ENCODE measurements around the gene PI4KA.

DNA sequence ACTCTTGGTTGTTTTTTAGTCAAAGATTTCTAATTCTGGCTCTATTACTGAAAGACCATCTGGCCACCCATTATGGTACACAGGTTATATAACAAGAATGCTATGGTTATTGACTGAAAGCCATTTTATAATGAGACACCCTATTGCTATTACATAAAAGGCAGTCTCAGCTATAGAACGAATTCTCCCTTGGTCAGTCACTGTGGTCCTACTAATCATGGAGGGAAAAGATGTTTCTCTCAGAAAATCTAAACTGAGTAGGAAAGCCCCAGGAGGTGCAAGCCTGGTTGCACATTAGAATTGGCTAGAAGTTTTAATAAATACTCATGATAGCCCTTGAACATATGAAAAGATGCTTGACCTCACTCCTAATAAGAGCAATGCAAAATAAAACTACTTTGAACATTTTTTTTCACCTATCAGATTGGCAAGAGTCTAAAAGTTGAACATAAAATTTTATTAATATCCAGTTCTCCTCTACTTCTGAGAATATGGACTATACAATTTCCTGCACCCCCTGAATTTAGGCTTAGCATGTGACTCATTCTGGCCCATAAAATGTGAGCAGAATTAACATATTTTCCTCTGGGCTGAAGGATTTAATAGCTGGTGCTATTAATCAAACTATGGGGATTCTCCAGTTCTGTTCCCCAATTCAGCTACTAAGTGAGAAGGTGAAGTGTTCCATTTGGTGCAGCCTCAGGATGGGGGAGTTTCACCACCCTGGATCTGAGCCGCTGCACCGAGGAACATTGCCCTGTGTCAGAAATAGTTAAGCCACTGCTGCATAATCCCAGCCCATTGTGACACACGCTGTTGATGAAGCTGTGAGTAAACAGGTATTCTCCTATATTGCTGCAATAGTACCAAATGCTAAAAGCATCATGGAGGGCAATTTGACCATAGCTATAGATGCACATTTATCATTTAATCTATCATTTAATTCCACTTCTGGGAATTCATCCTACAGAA, 47.1 kb upstream of the PI4KA start:
- TF ChIP-seq POLR2A (IDR thresholded peaks at IDR 0.05; ENCODE audit: low read depth) = no peak
- TF ChIP-seq, protein P1, sequence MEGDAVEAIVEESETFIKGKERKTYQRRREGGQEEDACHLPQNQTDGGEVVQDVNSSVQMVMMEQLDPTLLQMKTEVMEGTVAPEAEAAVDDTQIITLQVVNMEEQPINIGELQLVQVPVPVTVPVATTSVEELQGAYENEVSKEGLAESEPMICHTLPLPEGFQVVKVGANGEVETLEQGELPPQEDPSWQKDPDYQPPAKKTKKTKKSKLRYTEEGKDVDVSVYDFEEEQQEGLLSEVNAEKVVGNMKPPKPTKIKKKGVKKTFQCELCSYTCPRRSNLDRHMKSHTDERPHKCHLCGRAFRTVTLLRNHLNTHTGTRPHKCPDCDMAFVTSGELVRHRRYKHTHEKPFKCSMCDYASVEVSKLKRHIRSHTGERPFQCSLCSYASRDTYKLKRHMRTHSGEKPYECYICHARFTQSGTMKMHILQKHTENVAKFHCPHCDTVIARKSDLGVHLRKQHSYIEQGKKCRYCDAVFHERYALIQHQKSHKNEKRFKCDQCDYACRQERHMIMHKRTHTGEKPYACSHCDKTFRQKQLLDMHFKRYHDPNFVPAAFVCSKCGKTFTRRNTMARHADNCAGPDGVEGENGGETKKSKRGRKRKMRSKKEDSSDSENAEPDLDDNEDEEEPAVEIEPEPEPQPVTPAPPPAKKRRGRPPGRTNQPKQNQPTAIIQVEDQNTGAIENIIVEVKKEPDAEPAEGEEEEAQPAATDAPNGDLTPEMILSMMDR (IDR thresholded peaks at IDR 0.05) = no peak

Data from esophagus muscularis mucosa (tissue), 3 donors.